H9 (cell line): Measurements from ENCODE around the gene CHMP3. TPM values are rescaled to one million over a fixed set of nuclear protein-coding genes. Genes with fewer than 3 reads are reported as not detected.

ENCODE experiments used
- DNase-seq: peaks from one replicate; pipeline ENCODE4 v3.0.0-alpha.2; 2017
- H2AFZ ChIP-seq: one replicate; pipeline ENCODE4 v1.6.1; 2013; ENCODE audit warnings: mild to moderate bottlenecking, low read length, control low read depth, moderate library complexity
- H2AK5ac ChIP-seq: 2 replicates; pipeline ENCODE4 v1.6.1; 2013; ENCODE audit warnings: low read length, control low read depth, mixed read lengths; ENCODE audit not compliant: insufficient read length
- H2BK120ac ChIP-seq: one replicate; pipeline ENCODE4 v1.6.1; 2013; ENCODE audit warnings: low read depth, mild to moderate bottlenecking, low read length, control low read depth, inconsistent platforms; ENCODE audit not compliant: poor library complexity, severe bottlenecking
- H2BK12ac ChIP-seq: 2 replicates; pipeline ENCODE4 v1.6.1; 2013; ENCODE audit warnings: low read length, control low read depth, mixed read lengths, low read depth; ENCODE audit not compliant: insufficient read length
- H2BK15ac ChIP-seq: 2 replicates; pipeline ENCODE4 v1.6.1; 2013; ENCODE audit warnings: low read depth, low read length, control low read depth
- H2BK20ac ChIP-seq: one replicate; pipeline ENCODE4 v1.6.1; 2013; ENCODE audit warnings: low read depth, mild to moderate bottlenecking, low read length, control low read depth, inconsistent platforms; ENCODE audit not compliant: poor library complexity, severe bottlenecking
- H2BK5ac ChIP-seq: 2 replicates; pipeline ENCODE4 v1.6.1; 2013; ENCODE audit warnings: low read length, control low read depth, mixed read lengths; ENCODE audit not compliant: insufficient read length
- H3K14ac ChIP-seq: 2 replicates; pipeline ENCODE4 v1.6.1; 2013; ENCODE audit warnings: low read length, control low read depth; ENCODE audit not compliant: insufficient read depth
- H3K18ac ChIP-seq: 2 replicates; pipeline ENCODE4 v1.6.1; 2013; ENCODE audit warnings: low read depth, mild to moderate bottlenecking, mixed read lengths, low read length, control low read depth; ENCODE audit not compliant: insufficient read length
- H3K23ac ChIP-seq: 2 replicates; pipeline ENCODE4 v1.6.1; 2013; ENCODE audit warnings: low read length, control low read depth, mixed read lengths, low read depth; ENCODE audit not compliant: insufficient read length
- H3K23me2 ChIP-seq: 2 replicates; pipeline ENCODE4 v1.6.1; 2013; ENCODE audit warnings: low read depth, mild to moderate bottlenecking, mixed read lengths, low read length, control low read depth; ENCODE audit not compliant: insufficient read length, poor library complexity, severe bottlenecking
- H3K27ac ChIP-seq: 2 replicates; pipeline ENCODE4 v1.5.1; 2013; ENCODE audit warnings: low read length, control low read depth, mixed read lengths, low read depth; ENCODE audit not compliant: insufficient read length
- H3K27me3 ChIP-seq: 2 replicates; pipeline ENCODE4 v1.6.1; 2013; ENCODE audit warnings: low read length, control low read depth, inconsistent platforms; ENCODE audit not compliant: insufficient read depth
- H3K4ac ChIP-seq: 2 replicates; pipeline ENCODE4 v1.6.1; 2013; ENCODE audit warnings: low read depth, mild to moderate bottlenecking, control low read depth, inconsistent platforms, low read length, moderate library complexity
- H3K4me1 ChIP-seq: 2 replicates; pipeline ENCODE4 v1.6.1; 2013; ENCODE audit warnings: low read length, control low read depth, inconsistent platforms; ENCODE audit not compliant: insufficient read depth
- H3K4me2 ChIP-seq: 2 replicates; pipeline ENCODE4 v1.6.1; 2013; ENCODE audit warnings: low read length, control low read depth, mixed read lengths; ENCODE audit not compliant: insufficient read length, insufficient read depth
- H3K56ac ChIP-seq: 2 replicates; pipeline ENCODE4 v1.6.1; 2013; ENCODE audit warnings: low read depth, mild to moderate bottlenecking, mixed read lengths, low read length, control low read depth; ENCODE audit not compliant: insufficient read length
- H3K79me1 ChIP-seq: 2 replicates; pipeline ENCODE4 v1.6.1; 2013; ENCODE audit warnings: low read depth, mild to moderate bottlenecking, moderate library complexity, low read length, control low read depth, inconsistent platforms; ENCODE audit not compliant: insufficient read depth, poor library complexity, severe bottlenecking
- H3K79me2 ChIP-seq: 2 replicates; pipeline ENCODE4 v1.6.1; 2013; ENCODE audit warnings: low read length, control low read depth, inconsistent platforms; ENCODE audit not compliant: insufficient read depth
- H3K9ac ChIP-seq: 2 replicates; pipeline ENCODE4 v1.6.1; 2013; ENCODE audit warnings: low read length, control low read depth, mixed read lengths; ENCODE audit not compliant: insufficient read length; ENCODE audit errors: extremely low read depth
- H3K9me3 ChIP-seq: one replicate; pipeline ENCODE4 v1.6.1; 2013; ENCODE audit warnings: low read depth, low read length, inconsistent platforms; ENCODE audit not compliant: control insufficient read depth
- H3T11ph ChIP-seq: one replicate; pipeline ENCODE4 v1.6.1; 2013; ENCODE audit warnings: mild to moderate bottlenecking, low read length, control low read depth, inconsistent platforms
- H4K20me1 ChIP-seq: one replicate; pipeline ENCODE4 v1.6.1; 2013; ENCODE audit not compliant: control insufficient read depth, insufficient read length, insufficient read depth
- H4K5ac ChIP-seq: 2 replicates; pipeline ENCODE4 v1.6.1; 2013; ENCODE audit warnings: low read depth, mild to moderate bottlenecking, mixed read lengths, low read length, control low read depth; ENCODE audit not compliant: insufficient read length
- H4K8ac ChIP-seq: replicated peaks from 2 replicates; pipeline ENCODE4 v1.6.1; 2013; ENCODE audit warnings: low read length, control low read depth, mixed read lengths, low read depth; ENCODE audit not compliant: insufficient read length
- H4K91ac ChIP-seq: 2 replicates; pipeline ENCODE4 v1.6.1; 2013; ENCODE audit warnings: low read depth, mild to moderate bottlenecking, moderate library complexity, mixed read lengths, low read length, control low read depth; ENCODE audit not compliant: insufficient read length
- H3K27ac Mint-ChIP-seq, 3 experiments: 2 replicates in 2 of 3; 3 replicates in 1 of 3; pipeline ENCODE4 v1.8.0; 2020 to 2021; ENCODE audit warnings: mixed read lengths in 3 of 3, mild to moderate bottlenecking in 1 of 3, moderate library complexity in 1 of 3
- H3K27me3 Mint-ChIP-seq: 2 replicates; pipeline ENCODE4 v1.8.0; 2021; ENCODE audit warnings: low read depth, mild to moderate bottlenecking, moderate library complexity, mixed read lengths
- H3K36me3 Mint-ChIP-seq, 3 experiments: 2 replicates in 2 of 3; 3 replicates in 1 of 3; pipeline ENCODE4 v1.8.0; 2020 to 2021; ENCODE audit warnings: low read depth in 3 of 3, mixed read lengths in 3 of 3; ENCODE audit not compliant: insufficient read depth in 1 of 3
- H3K4me1 Mint-ChIP-seq, 2 experiments: 2 replicates each; pipeline ENCODE4 v1.8.0; 2020; ENCODE audit warnings: mixed read lengths in 2 of 2
- H3K4me3 Mint-ChIP-seq, 2 experiments: 2 replicates in 1 of 2; 3 replicates in 1 of 2; pipeline ENCODE4 v1.8.0; 2020 to 2021; ENCODE audit warnings: mild to moderate bottlenecking in 2 of 2, mixed read lengths in 2 of 2, moderate library complexity in 1 of 2
- H3K9me3 Mint-ChIP-seq, 2 experiments: 2 replicates in 1 of 2; 3 replicates in 1 of 2; pipeline ENCODE4 v1.8.0; 2020; ENCODE audit warnings: mild to moderate bottlenecking in 2 of 2, mixed read lengths in 2 of 2, moderate library complexity in 1 of 2
- CTCF ChIP-seq: fragments of 200-600 bp; sonication (generic); conservative IDR thresholded peaks from 3 replicates; pipeline ENCODE4 v1.8.0; 2021; ENCODE audit warnings: antibody characterized with exemption, mild to moderate bottlenecking
- WGBS: extraction: QIAGEN DNeasy Blood & Tissue Kit; methylation state at CpG from one replicate; pipeline ENCODE4 v1.1.7; 2013; ENCODE audit warnings: missing lambda C conversion rate, low lambda C conversion rate, mixed read lengths; ENCODE audit not compliant: insufficient read length; ENCODE audit errors: extremely low coverage; 5-methylcytosine and 5-hydroxymethylcytosine counted together
- total RNA-seq: library from RNA; stranded (reverse); gene quantifications from 2 replicates; pipeline ENCODE4 v1.2.1, GENCODE V29; 2021

The CHMP3 gene
- total RNA-seq, 1 experiment from 2014 or later = 28.8 TPM

GRCh38 chr2:86510436-86510933 is 52.8 kb downstream of the CHMP3 start:
- Histone ChIP-seq H3K56ac (no peak overlapping the region), H3K23me2 (no peaks in the 10 kb centered on the region), H3K79me2 (no peaks in the 10 kb centered on the region), H2AFZ (no peak overlapping the region), H3K9ac (no peak overlapping the region), H3K23ac (no peak overlapping the region), H3K4me1 (no peaks in the 10 kb centered on the region), H2BK5ac (no peak overlapping the region), H2BK15ac (no peak overlapping the region), H3K18ac (no peak overlapping the region), H3K4ac (no peak overlapping the region), H2AK5ac (no peak overlapping the region), H3K9me3 (no peaks in the 10 kb centered on the region), H3K4me2 (no peak overlapping the region), H3K14ac (no peak overlapping the region), H2BK20ac (no peak overlapping the region), H3K27ac (no peak overlapping the region), H2BK120ac (no peak overlapping the region), H4K91ac (no peak overlapping the region), H3K27me3 (no peaks in the 10 kb centered on the region), H3T11ph (no peak overlapping the region), H4K8ac (no peak overlapping the region), H4K20me1 (no peaks in the 10 kb centered on the region), H2BK12ac (no peak overlapping the region), H3K79me1 (no peaks in the 10 kb centered on the region), H4K5ac (no peak overlapping the region)
- Mint-ChIP-seq H3K9me3 (no peaks in the 10 kb centered on the region), H3K36me3 (peaks cover 8 to 18% (median 9%) of the 10 kb centered on the region in 3 experiments; a peak in 5 of 7 replicates), H3K4me1 (no peaks in the 10 kb centered on the region; a peak in 1 of 4 replicates), H3K27me3 (no peaks in the 10 kb centered on the region), H3K27ac (no peak overlapping the region), H3K4me3 (no peak overlapping the region)
- DNase-seq = no peak
- WGBS = no CpG with 5 or more reads among the region's 4 CpGs
- TF ChIP-seq CTCF = no peak
